Testis (tissue), 2 donors: ENCODE measurements around the gene CALML5.

Source experiments
- POLR2A ChIP-seq: fragments of 450-650 bp; IDR thresholded peaks from one replicate; pipeline ENCODE4 v1.6.1; 2017; ENCODE audit warnings: antibody characterized with exemption, mild to moderate bottlenecking, moderate library complexity
- TF ChIP-seq, protein P1 (sequence below), 3 experiments: fragments of 450-650 bp in 2 of 3; fragments of 200-600 bp in 1 of 3; sonication (generic) in 1 of 3; IDR thresholded peaks; one replicate each; pipeline ENCODE4 v1.5.1; 2016 to 2019; ENCODE audit warnings: antibody characterized with exemption in 3 of 3, mild to moderate bottlenecking in 2 of 3, moderate library complexity in 1 of 3

DNA sequence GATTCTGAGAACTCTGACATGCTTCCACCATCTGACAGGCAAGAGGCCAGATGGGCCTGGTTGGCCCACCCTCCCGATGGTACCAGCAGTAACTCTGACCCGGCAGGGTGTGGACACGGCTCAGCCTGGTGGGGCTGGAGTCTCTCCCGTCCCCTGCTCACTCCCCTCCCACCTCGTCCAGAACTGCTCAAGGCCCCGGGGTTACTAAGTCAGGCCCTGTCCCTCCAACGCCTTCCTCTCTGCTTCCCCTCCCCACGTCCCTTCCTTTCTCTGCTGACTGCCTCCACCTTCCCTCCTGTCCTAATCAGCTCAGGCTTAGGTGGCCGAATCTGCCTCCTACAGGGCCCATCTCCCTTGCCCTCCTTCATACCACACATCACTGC is 12.5 kb downstream of the CALML5 start:
- TF ChIP-seq POLR2A = no peak
- TF ChIP-seq, protein P1, sequence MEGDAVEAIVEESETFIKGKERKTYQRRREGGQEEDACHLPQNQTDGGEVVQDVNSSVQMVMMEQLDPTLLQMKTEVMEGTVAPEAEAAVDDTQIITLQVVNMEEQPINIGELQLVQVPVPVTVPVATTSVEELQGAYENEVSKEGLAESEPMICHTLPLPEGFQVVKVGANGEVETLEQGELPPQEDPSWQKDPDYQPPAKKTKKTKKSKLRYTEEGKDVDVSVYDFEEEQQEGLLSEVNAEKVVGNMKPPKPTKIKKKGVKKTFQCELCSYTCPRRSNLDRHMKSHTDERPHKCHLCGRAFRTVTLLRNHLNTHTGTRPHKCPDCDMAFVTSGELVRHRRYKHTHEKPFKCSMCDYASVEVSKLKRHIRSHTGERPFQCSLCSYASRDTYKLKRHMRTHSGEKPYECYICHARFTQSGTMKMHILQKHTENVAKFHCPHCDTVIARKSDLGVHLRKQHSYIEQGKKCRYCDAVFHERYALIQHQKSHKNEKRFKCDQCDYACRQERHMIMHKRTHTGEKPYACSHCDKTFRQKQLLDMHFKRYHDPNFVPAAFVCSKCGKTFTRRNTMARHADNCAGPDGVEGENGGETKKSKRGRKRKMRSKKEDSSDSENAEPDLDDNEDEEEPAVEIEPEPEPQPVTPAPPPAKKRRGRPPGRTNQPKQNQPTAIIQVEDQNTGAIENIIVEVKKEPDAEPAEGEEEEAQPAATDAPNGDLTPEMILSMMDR (IDR thresholded peaks at IDR 0.05) = no peak
